Fibroblast of lung (primary cell): ENCODE data around the gene SAP25. TPM values are rescaled to one million over a fixed set of nuclear protein-coding genes. Genes with fewer than 3 reads are reported as not detected.
A peak's percentile ranks its signal among the peaks of the same experiment; 100 is the strongest.

Source experiments
- DNase-seq, 2 donors: peaks; one replicate each; pipeline versions ENCODE4 v3.0.0 to v3.0.0-alpha.2; 2010; ENCODE audit warnings: low read depth in 2 of 2
- H2AFZ ChIP-seq: 2 replicates; pipeline ENCODE4 v1.5.1; 2012; ENCODE audit warnings: low read length, control low read depth, inconsistent platforms
- H3K27ac ChIP-seq: 2 replicates; pipeline ENCODE4 v1.5.1; 2011; ENCODE audit warnings: low read length, control low read depth; ENCODE audit not compliant: insufficient read depth
- H3K27me3 ChIP-seq: 2 replicates; pipeline ENCODE4 v1.5.1; 2011; ENCODE audit warnings: mild to moderate bottlenecking, low read length; ENCODE audit not compliant: control insufficient read depth, insufficient read depth
- H3K36me3 ChIP-seq: 2 replicates; pipeline ENCODE4 v1.5.1; 2011; ENCODE audit warnings: low read length; ENCODE audit not compliant: control insufficient read depth, insufficient read depth
- H3K4me1 ChIP-seq: 2 replicates; pipeline ENCODE4 v1.5.1; 2011; ENCODE audit warnings: low read length; ENCODE audit not compliant: control insufficient read depth, insufficient read depth; ENCODE audit errors: extremely low read depth
- H3K4me2 ChIP-seq: 2 replicates; pipeline ENCODE4 v1.5.1; 2011; ENCODE audit warnings: low read length, control low read depth; ENCODE audit not compliant: insufficient read depth; ENCODE audit errors: extremely low read depth
- H3K4me3 ChIP-seq, 4 experiments: fragments of 200-600 bp in 1 of 4; sonication (generic) in 1 of 4; replicated peaks in 1 of 4; 2 replicates each; pipeline ENCODE4 v1.5.1; 2011 to 2016; ENCODE audit warnings: low read length in 4 of 4, low read depth in 3 of 4, mild to moderate bottlenecking in 3 of 4, control low read depth in 2 of 4, inconsistent platforms in 1 of 4, mixed read lengths in 1 of 4; ENCODE audit not compliant: insufficient read depth in 1 of 4; ENCODE audit errors: control extremely low read depth in 1 of 4
- H3K79me2 ChIP-seq: 2 replicates; pipeline ENCODE4 v1.5.1; 2012; ENCODE audit warnings: mild to moderate bottlenecking, low read length, inconsistent platforms; ENCODE audit not compliant: control insufficient read depth, insufficient read depth
- H3K9ac ChIP-seq: 2 replicates; pipeline ENCODE4 v1.5.1; 2011; ENCODE audit warnings: mild to moderate bottlenecking, low read length, control low read depth; ENCODE audit not compliant: insufficient read depth
- H3K9me3 ChIP-seq: 2 replicates; pipeline ENCODE4 v1.5.1; 2012; ENCODE audit warnings: low read depth, low read length; ENCODE audit not compliant: control insufficient read depth, insufficient read depth
- H4K20me1 ChIP-seq: 2 replicates; pipeline ENCODE4 v1.5.1; 2011; ENCODE audit warnings: low read length; ENCODE audit not compliant: control insufficient read depth, insufficient read depth; ENCODE audit errors: extremely low read depth
- EZH2 ChIP-seq: IDR thresholded peaks from 2 replicates; pipeline ENCODE4 v1.5.1; 2012; ENCODE audit warnings: low read length, control low read depth, mild to moderate bottlenecking; ENCODE audit errors: missing control alignments
- polyA plus RNA-seq, 2 donors: library from polyadenylated mRNA; depleted of rRNA in 1 of 2; stranded (reverse) in 1 of 2; unstranded in 1 of 2; fragments of >200 nt; gene quantifications; 2 replicates each; pipeline ENCODE4 v1.2.1, GENCODE V29; 2011 to 2012; ENCODE audit warnings: missing spikeins in 1 of 2
- total RNA-seq: library from RNA; depleted of rRNA; stranded (reverse); fragments of >200 nt; gene quantifications from 2 replicates; pipeline ENCODE4 v1.2.1, GENCODE V29; 2014
- TF ChIP-seq, protein P1 (sequence below), 2 donors: IDR thresholded peaks in 1 of 2; conservative IDR thresholded peaks in 1 of 2; 1 replicate in 1 of 2; 2 replicates in 1 of 2; pipeline ENCODE4 v1.5.1; 2011 to 2012; ENCODE audit warnings: low read length in 2 of 2, control low read depth in 1 of 2, inconsistent platforms in 1 of 2, low read depth in 1 of 2, mild to moderate bottlenecking in 1 of 2

Gene SAP25
- total and polyA plus RNA-seq, 2 donors (not counting 1 experiment from before 2014, with no cell fraction given) = 0.22 TPM; not detected in 1

DNA sequence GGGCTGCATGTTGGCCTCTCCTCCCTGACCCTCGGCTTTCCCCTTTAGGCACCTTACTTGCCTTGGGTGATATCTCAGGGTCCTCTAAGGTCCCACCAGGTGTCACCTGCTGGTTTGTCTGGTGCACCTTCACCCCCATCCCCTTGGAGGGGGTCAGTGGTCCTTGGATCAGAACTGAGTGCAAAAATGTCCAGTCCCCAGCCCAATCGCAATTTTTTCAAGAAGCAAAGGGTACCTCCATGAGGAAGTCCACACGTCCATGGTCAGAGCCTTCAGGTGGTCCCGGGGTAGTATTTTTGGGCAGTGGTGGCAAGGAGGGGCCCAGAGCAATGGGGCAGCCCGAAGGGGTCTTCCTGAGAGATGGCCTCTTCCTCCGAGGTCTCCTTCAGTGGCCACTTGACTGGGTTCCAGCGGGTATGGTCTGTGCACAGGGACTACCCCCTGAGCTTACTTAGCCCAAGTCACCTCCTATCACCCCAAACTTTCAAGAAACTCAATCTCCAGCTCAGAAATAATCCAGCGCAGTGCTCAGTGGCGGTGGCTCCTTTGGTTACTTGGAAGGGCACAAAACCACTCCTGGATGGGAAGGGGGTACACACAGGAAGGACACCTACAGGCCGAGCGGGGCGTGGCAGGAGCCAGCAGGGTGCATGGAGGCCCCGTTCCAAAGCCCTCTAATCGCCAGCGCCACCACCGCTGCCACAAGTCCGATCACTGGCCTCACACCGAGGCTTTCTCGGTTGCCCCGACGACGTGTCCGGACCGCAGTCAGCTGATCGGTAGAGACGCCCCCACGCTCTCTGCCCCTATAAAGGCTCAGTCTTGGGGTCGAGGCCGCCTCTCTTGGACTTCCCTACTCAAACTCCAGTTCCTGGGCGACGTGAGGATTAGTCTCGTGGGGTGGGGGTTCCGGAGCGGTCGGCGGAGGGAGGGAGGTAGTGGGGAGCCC is 4.5 kb downstream of the SAP25 start:
- Histone ChIP-seq H3K4me1 (no peaks in the 10 kb centered on the region), H3K27ac (no peak overlapping the region), H3K36me3 (peaks cover 4% of the 10 kb centered on the region), H3K4me2 (peak overlapping the region; percentile 23), H3K79me2 (no peaks in the 10 kb centered on the region), H3K9me3 (no peaks in the 10 kb centered on the region), H2AFZ (no peak overlapping the region), H4K20me1 (no peaks in the 10 kb centered on the region), H3K27me3 (no peaks in the 10 kb centered on the region), H3K9ac (no peak overlapping the region), H3K4me3 (peak overlapping the region in 1 of 4 experiments; percentile 25)
- TF ChIP-seq, protein P1, sequence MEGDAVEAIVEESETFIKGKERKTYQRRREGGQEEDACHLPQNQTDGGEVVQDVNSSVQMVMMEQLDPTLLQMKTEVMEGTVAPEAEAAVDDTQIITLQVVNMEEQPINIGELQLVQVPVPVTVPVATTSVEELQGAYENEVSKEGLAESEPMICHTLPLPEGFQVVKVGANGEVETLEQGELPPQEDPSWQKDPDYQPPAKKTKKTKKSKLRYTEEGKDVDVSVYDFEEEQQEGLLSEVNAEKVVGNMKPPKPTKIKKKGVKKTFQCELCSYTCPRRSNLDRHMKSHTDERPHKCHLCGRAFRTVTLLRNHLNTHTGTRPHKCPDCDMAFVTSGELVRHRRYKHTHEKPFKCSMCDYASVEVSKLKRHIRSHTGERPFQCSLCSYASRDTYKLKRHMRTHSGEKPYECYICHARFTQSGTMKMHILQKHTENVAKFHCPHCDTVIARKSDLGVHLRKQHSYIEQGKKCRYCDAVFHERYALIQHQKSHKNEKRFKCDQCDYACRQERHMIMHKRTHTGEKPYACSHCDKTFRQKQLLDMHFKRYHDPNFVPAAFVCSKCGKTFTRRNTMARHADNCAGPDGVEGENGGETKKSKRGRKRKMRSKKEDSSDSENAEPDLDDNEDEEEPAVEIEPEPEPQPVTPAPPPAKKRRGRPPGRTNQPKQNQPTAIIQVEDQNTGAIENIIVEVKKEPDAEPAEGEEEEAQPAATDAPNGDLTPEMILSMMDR (conservative IDR thresholded peaks at IDR 0.05 in 1 of 2, IDR thresholded peaks at IDR 0.05 in 1 of 2; ENCODE audit: low read depth in 1 of 2, low read length in 2 of 2) = peak; percentile 37 to 40
- TF ChIP-seq EZH2 = no peak
- DNase-seq = peak in 1 of 2 donors; percentile 38

DNA sequence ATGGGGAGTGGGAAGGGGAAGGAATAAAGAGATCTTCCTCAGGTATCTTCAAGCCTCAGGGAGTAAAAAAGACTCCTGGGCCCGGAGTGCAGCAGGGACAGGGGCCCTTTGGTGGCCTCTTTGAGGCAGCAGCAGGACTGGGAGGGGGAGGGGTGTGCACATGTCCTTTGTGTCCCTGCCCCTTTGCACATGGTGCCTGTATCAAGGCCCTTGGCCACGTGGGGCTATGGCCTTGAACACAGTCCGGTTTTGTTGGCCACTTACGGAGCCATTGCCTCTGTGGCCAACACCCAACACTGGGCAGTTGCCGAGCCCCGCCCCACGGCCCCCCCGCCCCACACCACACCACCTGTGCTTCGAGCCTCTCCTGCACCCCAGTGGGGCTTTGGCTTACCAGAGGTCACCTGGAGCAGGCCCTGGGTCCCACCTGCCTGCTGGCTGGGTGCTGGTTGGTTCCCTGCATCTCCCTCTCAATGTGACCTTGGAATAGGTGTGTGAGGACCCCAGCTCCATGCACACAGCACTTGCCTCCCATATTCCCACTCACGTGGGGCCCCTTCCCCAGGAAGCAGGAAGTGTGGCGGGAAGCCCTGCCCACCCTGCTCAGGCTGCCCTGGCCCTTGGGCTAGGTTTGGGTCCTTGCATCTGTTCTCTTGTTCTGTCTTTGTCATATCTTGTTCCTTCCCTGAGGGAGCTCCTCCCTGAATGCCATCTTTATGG is 5.4 kb downstream of the SAP25 start:
- no peaks in the 10 kb centered on the region for H3K79me2 ChIP-seq
- no peak for DNase-seq
- H4K20me1 ChIP-seq = no peaks in the 10 kb centered on the region
- H2AFZ ChIP-seq = no peak overlapping the region
- no peaks in the 10 kb centered on the region for H3K9me3 ChIP-seq
- no peaks in the 10 kb centered on the region for H3K27me3 ChIP-seq
- no peak overlapping the region for H3K27ac ChIP-seq
- peaks cover 2% of the 10 kb centered on the region for H3K36me3 ChIP-seq
- TF ChIP-seq, protein P1 (conservative IDR thresholded peaks at IDR 0.05 in 1 of 2, IDR thresholded peaks at IDR 0.05 in 1 of 2; ENCODE audit: low read depth in 1 of 2, low read length in 2 of 2) = no peak
- no peak for TF ChIP-seq EZH2
- H3K4me3 ChIP-seq = no peak overlapping the region
- H3K4me2 ChIP-seq = no peak overlapping the region
- H3K9ac ChIP-seq = no peak overlapping the region
- H3K4me1 ChIP-seq = no peaks in the 10 kb centered on the region

DNA sequence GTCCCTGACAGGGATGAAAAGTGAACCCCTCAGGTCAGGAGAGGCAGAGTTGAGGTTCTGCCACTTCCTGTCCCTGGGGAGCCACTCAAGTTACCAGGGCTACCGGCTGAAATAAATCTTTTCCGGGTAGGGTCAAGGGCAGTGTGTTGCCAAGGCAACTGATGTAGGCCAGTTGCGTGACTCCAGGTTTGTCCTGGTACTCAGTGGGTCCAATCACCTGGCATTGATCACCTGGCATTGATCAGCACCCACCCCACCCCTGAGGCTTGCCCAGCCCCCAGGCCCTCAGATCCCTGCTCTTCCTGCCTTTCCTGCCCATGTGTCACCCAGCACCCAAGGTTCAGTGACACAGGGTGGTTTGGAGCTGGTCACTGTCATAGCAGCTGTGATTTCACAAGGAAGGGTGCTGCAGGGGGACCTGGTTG is 5.9 kb downstream of the SAP25 start:
- H2AFZ ChIP-seq = no peak overlapping the region
- H3K4me1 ChIP-seq = no peaks in the 10 kb centered on the region
- no peaks in the 10 kb centered on the region for H3K27me3 ChIP-seq
- TF ChIP-seq, protein P1 (conservative IDR thresholded peaks at IDR 0.05 in 1 of 2, IDR thresholded peaks at IDR 0.05 in 1 of 2; ENCODE audit: low read depth in 1 of 2, low read length in 2 of 2) = no peak
- TF ChIP-seq EZH2 = no peak
- no peaks in the 10 kb centered on the region for H3K79me2 ChIP-seq
- no peak overlapping the region for H3K4me2 ChIP-seq
- H3K9me3 ChIP-seq = no peaks in the 10 kb centered on the region
- no peak for DNase-seq
- H3K36me3 ChIP-seq = peaks cover 2% of the 10 kb centered on the region
- no peaks in the 10 kb centered on the region for H4K20me1 ChIP-seq
- H3K27ac ChIP-seq = no peak overlapping the region
- H3K4me3 ChIP-seq = no peak overlapping the region
- no peak overlapping the region for H3K9ac ChIP-seq
